H1 (cell line): ENCODE results near the gene SLC6A18. TPM values are rescaled to one million over a fixed set of nuclear protein-coding genes. Genes with fewer than 3 reads are reported as not detected.

ENCODE experiments used
- CTCF ChIA-PET: fragments of 300-600 bp; sonication (Branson Sonifier 250); formaldehyde crosslinking; loops from one replicate; lab custom pipeline; 2021; ENCODE audit not compliant: partially characterized antibody; lab: Charles Lee
- POLR2A ChIA-PET: fragments of 300-600 bp; sonication (Branson Sonifier 250); formaldehyde crosslinking; loops from one replicate; lab custom pipeline; 2021; ENCODE audit warnings: inconsistent platforms; ENCODE audit not compliant: partially characterized antibody; lab: Charles Lee
- DNase-seq, 2 experiments: peaks; one replicate each; pipeline versions ENCODE4 v3.0.0 to v3.0.0-alpha.2; 2010 to 2022; ENCODE audit warnings: low spot score in 2 of 2, low read depth in 1 of 2, mixed read lengths in 1 of 2
- FAIRE-seq: peaks from 2 replicates; lab custom pipeline; 2011; peaks lifted over from hg19 to GRCh38; lab: Jason Lieb, UNC
- H2AFZ ChIP-seq: 2 replicates; pipeline ENCODE4 v1.8.1; 2012; ENCODE audit warnings: low read length, inconsistent platforms
- H2AK5ac ChIP-seq: 2 replicates; pipeline ENCODE4 v1.6.1; 2013; ENCODE audit warnings: low read depth, low read length
- H2BK120ac ChIP-seq: replicated peaks from 2 replicates; pipeline ENCODE3; 2013; ENCODE audit warnings: low read depth, low read length, inconsistent platforms
- H2BK12ac ChIP-seq: 2 replicates; pipeline ENCODE4 v1.6.1; 2013; ENCODE audit warnings: low read depth, low read length
- H2BK15ac ChIP-seq: 2 replicates; pipeline ENCODE4 v1.6.1; 2013; ENCODE audit warnings: low read length
- H2BK20ac ChIP-seq: 2 replicates; pipeline ENCODE4 v1.6.1; 2013; ENCODE audit warnings: low read length
- H2BK5ac ChIP-seq: 2 replicates; pipeline ENCODE4 v1.6.1; 2013; ENCODE audit warnings: low read depth, low read length
- H3K14ac ChIP-seq: 2 replicates; pipeline ENCODE4 v1.6.1; 2013; ENCODE audit warnings: inconsistent platforms; ENCODE audit not compliant: insufficient read length
- H3K18ac ChIP-seq: 2 replicates; pipeline ENCODE4 v1.6.1; 2013; ENCODE audit warnings: low read length; ENCODE audit errors: extremely low read depth
- H3K23ac ChIP-seq: 2 replicates; pipeline ENCODE4 v1.6.1; 2013; ENCODE audit warnings: inconsistent platforms; ENCODE audit not compliant: insufficient read length
- H3K23me2 ChIP-seq: 2 replicates; pipeline ENCODE4 v1.6.1; 2013; ENCODE audit warnings: low read depth, low read length
- H3K27ac ChIP-seq: 2 replicates; pipeline ENCODE4 v1.6.1; 2011; ENCODE audit warnings: low read depth, low read length, inconsistent platforms
- H3K27me3 ChIP-seq, 4 experiments: replicated peaks in 1 of 4; 1 replicate in 1 of 4; 2 replicates in 3 of 4; pipeline versions ENCODE4 v1.6.1 to v1.8.1; 2011 to 2013; ENCODE audit warnings: low read length in 3 of 4, mild to moderate bottlenecking in 3 of 4, inconsistent platforms in 2 of 4, mixed read lengths in 2 of 4, moderate library complexity in 1 of 4; ENCODE audit not compliant: control insufficient read depth in 3 of 4, insufficient read depth in 3 of 4; ENCODE audit errors: extremely low read depth in 1 of 4
- H3K36me3 ChIP-seq, 4 experiments: 2 replicates each; pipeline versions ENCODE4 v1.6.1 to v1.8.1; 2011 to 2013; ENCODE audit warnings: mild to moderate bottlenecking in 4 of 4, low read length in 3 of 4, moderate library complexity in 2 of 4, control low read depth in 1 of 4, inconsistent platforms in 1 of 4; ENCODE audit not compliant: insufficient read depth in 4 of 4, control insufficient read depth in 2 of 4
- H3K4ac ChIP-seq: replicated peaks from 2 replicates; pipeline ENCODE3; 2013; ENCODE audit warnings: low read length, low read depth, mixed read lengths, inconsistent platforms; ENCODE audit not compliant: insufficient read length
- H3K4me1 ChIP-seq, 4 experiments: replicated peaks in 1 of 4; 1 replicate in 1 of 4; 2 replicates in 3 of 4; pipeline versions ENCODE4 v1.6.1 to v1.8.1; 2011 to 2013; ENCODE audit warnings: low read length in 3 of 4, inconsistent platforms in 2 of 4, mixed read lengths in 1 of 4; ENCODE audit not compliant: insufficient read depth in 4 of 4, control insufficient read depth in 3 of 4
- H3K4me2 ChIP-seq, 2 experiments: 2 replicates each; pipeline versions ENCODE4 v1.6.1 to v1.8.1; 2011 to 2013; ENCODE audit warnings: low read depth in 2 of 2, low read length in 2 of 2, control low read depth in 1 of 2, inconsistent platforms in 1 of 2, mild to moderate bottlenecking in 1 of 2; ENCODE audit not compliant: insufficient read depth in 1 of 2
- H3K4me3 ChIP-seq, 4 experiments: fragments of 200-600, 300-600 bp in 1 of 4; sonication (generic), shearing (Covaris generic), sonication (Bioruptor Twin) in 1 of 4; 2 replicates each; pipeline versions ENCODE4 v1.5.1 to v1.8.1; 2011 to 2016; ENCODE audit warnings: low read length in 4 of 4, low read depth in 3 of 4, control low read depth in 2 of 4, inconsistent platforms in 2 of 4, mild to moderate bottlenecking in 2 of 4, mixed read lengths in 1 of 4, moderate library complexity in 1 of 4; ENCODE audit not compliant: insufficient read depth in 2 of 4; ENCODE audit errors: extremely low read depth in 1 of 4
- H3K56ac ChIP-seq: replicated peaks from 2 replicates; pipeline ENCODE3; 2013; ENCODE audit warnings: low read depth, mild to moderate bottlenecking, mixed read lengths, low read length, inconsistent platforms; ENCODE audit not compliant: insufficient read length
- H3K79me1 ChIP-seq: 2 replicates; pipeline ENCODE4 v1.6.1; 2013; ENCODE audit warnings: low read depth, low read length, control low read depth
- H3K79me2 ChIP-seq, 2 experiments: 2 replicates each; pipeline versions ENCODE4 v1.6.1 to v1.8.1; 2012 to 2013; ENCODE audit warnings: low read length in 2 of 2, mild to moderate bottlenecking in 2 of 2, inconsistent platforms in 1 of 2; ENCODE audit not compliant: insufficient read depth in 2 of 2, control insufficient read depth in 1 of 2
- H3K9ac ChIP-seq, 4 experiments: replicated peaks in 1 of 4; 1 replicate in 1 of 4; 2 replicates in 3 of 4; pipeline versions ENCODE4 v1.6.1 to v1.8.1; 2011 to 2013; ENCODE audit warnings: low read depth in 3 of 4, low read length in 3 of 4, control low read depth in 2 of 4, mild to moderate bottlenecking in 2 of 4, moderate library complexity in 2 of 4, inconsistent platforms in 1 of 4; ENCODE audit errors: extremely low read depth in 1 of 4
- H3K9me3 ChIP-seq, 2 experiments: 2 replicates each; pipeline versions ENCODE4 v1.6.1 to v1.8.1; 2012 to 2013; ENCODE audit warnings: mild to moderate bottlenecking in 2 of 2, moderate library complexity in 2 of 2, control low read depth in 1 of 2, inconsistent platforms in 1 of 2, low read depth in 1 of 2, low read length in 1 of 2, mixed read lengths in 1 of 2; ENCODE audit not compliant: insufficient read depth in 2 of 2
- H4K20me1 ChIP-seq, 2 experiments: replicated peaks in 1 of 2; 2 replicates each; pipeline versions ENCODE3 to v1.8.1; 2011 to 2013; ENCODE audit warnings: inconsistent platforms in 2 of 2, low read length in 2 of 2, mild to moderate bottlenecking in 1 of 2; ENCODE audit not compliant: insufficient read depth in 2 of 2, control insufficient read depth in 1 of 2
- H4K5ac ChIP-seq: 2 replicates; pipeline ENCODE4 v1.6.1; 2013; ENCODE audit warnings: low read length, low read depth, mixed read lengths, inconsistent platforms; ENCODE audit not compliant: insufficient read length
- H4K8ac ChIP-seq: 2 replicates; pipeline ENCODE4 v1.8.0; 2013; ENCODE audit warnings: mild to moderate bottlenecking, moderate library complexity, low read length, inconsistent platforms; ENCODE audit not compliant: insufficient read depth; ENCODE audit errors: extremely low read depth
- H4K91ac ChIP-seq: replicated peaks from 2 replicates; pipeline ENCODE3; 2013; ENCODE audit warnings: low read length, mixed read lengths, inconsistent platforms; ENCODE audit not compliant: insufficient read length
- GABPA ChIP-seq: IDR thresholded peaks from 2 replicates; pipeline ENCODE4 v1.6.1; 2011; ENCODE audit warnings: mild to moderate bottlenecking, low read length, moderate library complexity, borderline replicate concordance; ENCODE audit not compliant: insufficient read depth
- KDM1A ChIP-seq: fragments of 200-600, 300-600 bp; sonication (generic); IDR thresholded peaks from 2 replicates; pipeline ENCODE4 v1.7.1; 2016; ENCODE audit warnings: mild to moderate bottlenecking, low read length, borderline replicate concordance
- POLR2AphosphoS5 ChIP-seq: IDR thresholded peaks from 2 replicates; pipeline ENCODE4 v1.6.1; 2011; ENCODE audit warnings: low read depth, low read length
- WGBS, 2 experiments: shearing (Covaris generic) in 1 of 2; methylation state at CpG; one replicate each; pipeline versions ENCODE4 v1.1.6 to v1.1.7; 2013 to 2015; ENCODE audit warnings: low lambda C conversion rate in 2 of 2, mixed read lengths in 2 of 2, inconsistent platforms in 1 of 2, low coverage in 1 of 2, missing lambda C conversion rate in 1 of 2; ENCODE audit not compliant: insufficient replicate concordance in 2 of 2, insufficient coverage in 1 of 2, insufficient read length in 1 of 2; ENCODE audit errors: extremely low coverage in 1 of 2, missing lambda C conversion rate in 1 of 2; 5-methylcytosine and 5-hydroxymethylcytosine counted together
- polyA plus RNA-seq, 7 experiments: library from polyadenylated mRNA; depleted of rRNA in 3 of 7; stranded (reverse) in 5 of 7; unstranded in 2 of 7; fragments of >200 nt in 5 of 7; fragments of 200-250 nt in 2 of 7; gene quantifications; 1 replicate in 5 of 7; 2 replicates in 1 of 7; 4 replicates in 1 of 7; pipeline versions ENCODE4 v1.2.1 to v1.2.3, GENCODE V29; 2011 to 2013; ENCODE audit warnings: missing spikeins in 2 of 7, mixed read lengths in 2 of 7
- total RNA-seq: library from RNA; stranded (reverse); fragmentation: NEBNext Ultra II Directional; extraction: Animal tissue kit (Norgen Biotek cat#: 25700); gene quantifications from 2 replicates; pipeline ENCODE4 v1.2.1, GENCODE V29; 2021

SLC6A18 gene
- total and polyA plus RNA-seq, 2 of the 8 experiments (the other 6 are each of a cell fraction or from before 2014, with no cell fraction given), result not detected

DNA sequence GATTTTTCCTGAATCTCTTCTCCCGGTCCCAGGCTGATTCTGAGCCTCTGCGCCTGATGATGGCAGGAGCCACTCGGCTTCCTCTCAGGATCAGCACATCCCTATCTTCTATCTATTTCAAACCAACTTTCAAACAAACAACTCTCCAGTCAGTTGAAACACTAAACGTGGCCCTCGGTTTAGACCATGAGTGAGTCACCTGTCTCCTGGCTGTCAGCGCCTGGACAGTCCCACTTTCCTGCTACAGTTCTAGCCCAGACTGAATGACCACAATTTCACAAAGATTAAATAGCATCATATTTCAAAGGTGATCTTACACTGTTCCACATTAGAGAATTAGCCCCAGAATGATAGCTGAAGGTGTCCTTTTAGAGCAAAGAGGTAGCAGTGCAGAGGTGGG, 17.6 kb upstream of the SLC6A18 start:
- H4K20me1 ChIP-seq, result peaks cover 3 to 6% of the 10 kb centered on the region in 2 experiments
- ChIA-PET CTCF (interaction anchor here (1.0 to 2.5 kb wide), 9 partner anchors 8 to 273 kb away, joined by 3 to 7 read pairs (median 4); no protein-coding TSS in a partner anchor), POLR2A (interaction anchor here (1.6 kb wide), 1 partner anchor 23 kb away, joined by 3 read pairs; no protein-coding TSS in a partner anchor)
- no peak for TF ChIP-seq KDM1A
- no peak for TF ChIP-seq POLR2AphosphoS5
- no peak for TF ChIP-seq GABPA
- no peak overlapping the region for H3K56ac ChIP-seq
- WGBS, 2 experiments, result 87% methylated on average over 6 of the region's 6 CpGs; no CpG with 5 or more reads in 1 of the 2 experiments
- H4K8ac ChIP-seq, result no peak overlapping the region
- H3K27ac ChIP-seq, result no peak overlapping the region
- no peaks in the 10 kb centered on the region for H3K23me2 ChIP-seq
- no peaks in the 10 kb centered on the region; a peak in 1 of 4 replicates for H3K9me3 ChIP-seq
- H2BK120ac ChIP-seq, result no peak overlapping the region
- peaks cover 0 to 3% (median 0%) of the 10 kb centered on the region in 4 experiments; a peak in 1 of 7 replicates for H3K4me1 ChIP-seq
- no peaks in the 10 kb centered on the region for H3K79me2 ChIP-seq
- no peak overlapping the region for H3K23ac ChIP-seq
- no peak overlapping the region for H2AK5ac ChIP-seq
- no peaks in the 10 kb centered on the region for H3K36me3 ChIP-seq
- no peak overlapping the region for H2AFZ ChIP-seq
- H3K4me3 ChIP-seq, result no peak overlapping the region
- H3K4ac ChIP-seq, result no peak overlapping the region
- FAIRE-seq (no peak), DNase-seq (no peak)
- no peak overlapping the region for H2BK5ac ChIP-seq
- H2BK15ac ChIP-seq, result no peak overlapping the region
- H3K79me1 ChIP-seq, result no peaks in the 10 kb centered on the region
- H3K14ac ChIP-seq, result no peak overlapping the region
- no peak overlapping the region for H3K9ac ChIP-seq
- H4K91ac ChIP-seq, result no peak overlapping the region
- H4K5ac ChIP-seq, result no peak overlapping the region
- H2BK12ac ChIP-seq, result no peak overlapping the region
- no peak overlapping the region for H2BK20ac ChIP-seq
- no peak overlapping the region for H3K4me2 ChIP-seq
- H3K27me3 ChIP-seq, result no peaks in the 10 kb centered on the region; a peak in 1 of 7 replicates
- no peak overlapping the region for H3K18ac ChIP-seq
